WERI-Rb-1 (cell line): Measurements from ENCODE around the gene WNT5A.

Source experiments
- DNase-seq: peaks from one replicate; pipeline ENCODE4 v3.0.0-alpha.2; 2020
- H3K27ac ChIP-seq: fragments of 250-450 bp; sonication (Bioruptor Pico); 2 replicates; pipeline ENCODE4 v1.5.1; 2020; ENCODE audit warnings: mild to moderate bottlenecking, moderate library complexity
- H3K27me3 ChIP-seq: fragments of 250-450 bp; sonication (Bioruptor Pico); 2 replicates; pipeline ENCODE4 v1.5.1; 2021; ENCODE audit warnings: mild to moderate bottlenecking, low read depth, moderate library complexity; ENCODE audit not compliant: insufficient read depth, severe bottlenecking
- H3K36me3 ChIP-seq: fragments of 250-450 bp; sonication (Bioruptor Pico); 2 replicates; pipeline ENCODE4 v1.5.1; 2020; ENCODE audit warnings: mild to moderate bottlenecking, moderate library complexity
- H3K4me3 ChIP-seq: 2 replicates; pipeline ENCODE4 v1.5.1; 2011; ENCODE audit warnings: low read depth, mild to moderate bottlenecking, control low read depth, low read length
- H3K9me3 ChIP-seq: fragments of 250-450 bp; sonication (Bioruptor Pico); 2 replicates; pipeline ENCODE4 v1.5.1; 2021; ENCODE audit warnings: mild to moderate bottlenecking, moderate library complexity; ENCODE audit not compliant: severe bottlenecking
- TF ChIP-seq, protein P1 (sequence below): IDR thresholded peaks from 2 replicates; pipeline ENCODE4 v1.5.1; 2011; ENCODE audit warnings: low read depth, mild to moderate bottlenecking, control low read depth, inconsistent platforms, low read length

Gene WNT5A

DNA sequence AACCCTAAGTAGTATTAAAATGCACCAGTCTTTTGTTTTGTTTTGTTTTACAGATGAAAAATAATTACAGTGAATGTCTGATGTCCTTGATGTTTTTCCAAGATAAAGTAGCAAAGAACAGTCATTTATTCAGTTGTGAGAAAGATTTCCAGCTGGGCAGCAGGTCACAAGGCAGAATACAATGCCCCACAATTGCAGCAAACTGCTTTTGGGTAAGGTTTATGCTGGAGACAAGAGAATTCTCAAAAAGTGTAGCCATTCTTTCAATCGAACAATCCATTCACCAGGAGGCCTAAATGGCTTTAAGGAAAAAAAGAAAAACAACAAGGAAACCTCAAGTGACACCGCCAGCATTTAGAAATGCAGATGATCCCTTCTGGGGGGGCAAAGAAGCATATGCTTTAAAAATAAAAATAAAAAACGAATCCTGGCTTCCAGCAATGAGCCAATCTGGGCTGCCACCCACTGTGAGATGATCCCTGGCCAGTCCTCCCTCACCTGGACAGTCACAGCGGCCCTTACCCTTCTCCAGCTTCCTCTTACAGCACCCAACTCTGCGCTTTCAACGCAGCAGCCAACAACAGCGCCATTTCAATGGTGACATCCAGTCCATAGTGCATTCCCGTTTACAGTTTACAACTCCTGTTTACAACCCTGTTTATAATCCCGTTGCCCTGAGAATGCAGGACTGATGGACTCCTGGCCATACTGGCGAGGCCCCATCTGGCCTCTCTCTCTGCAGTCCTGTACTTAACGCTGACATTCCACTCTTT lies 25.7 kb upstream of the WNT5A start:
- Histone ChIP-seq H3K27ac (no peak overlapping the region), H3K9me3 (no peaks in the 10 kb centered on the region), H3K27me3 (no peaks in the 10 kb centered on the region), H3K4me3 (no peak overlapping the region), H3K36me3 (no peaks in the 10 kb centered on the region)
- DNase-seq, result no peak
- TF ChIP-seq, protein P1, sequence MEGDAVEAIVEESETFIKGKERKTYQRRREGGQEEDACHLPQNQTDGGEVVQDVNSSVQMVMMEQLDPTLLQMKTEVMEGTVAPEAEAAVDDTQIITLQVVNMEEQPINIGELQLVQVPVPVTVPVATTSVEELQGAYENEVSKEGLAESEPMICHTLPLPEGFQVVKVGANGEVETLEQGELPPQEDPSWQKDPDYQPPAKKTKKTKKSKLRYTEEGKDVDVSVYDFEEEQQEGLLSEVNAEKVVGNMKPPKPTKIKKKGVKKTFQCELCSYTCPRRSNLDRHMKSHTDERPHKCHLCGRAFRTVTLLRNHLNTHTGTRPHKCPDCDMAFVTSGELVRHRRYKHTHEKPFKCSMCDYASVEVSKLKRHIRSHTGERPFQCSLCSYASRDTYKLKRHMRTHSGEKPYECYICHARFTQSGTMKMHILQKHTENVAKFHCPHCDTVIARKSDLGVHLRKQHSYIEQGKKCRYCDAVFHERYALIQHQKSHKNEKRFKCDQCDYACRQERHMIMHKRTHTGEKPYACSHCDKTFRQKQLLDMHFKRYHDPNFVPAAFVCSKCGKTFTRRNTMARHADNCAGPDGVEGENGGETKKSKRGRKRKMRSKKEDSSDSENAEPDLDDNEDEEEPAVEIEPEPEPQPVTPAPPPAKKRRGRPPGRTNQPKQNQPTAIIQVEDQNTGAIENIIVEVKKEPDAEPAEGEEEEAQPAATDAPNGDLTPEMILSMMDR, result no peak

DNA sequence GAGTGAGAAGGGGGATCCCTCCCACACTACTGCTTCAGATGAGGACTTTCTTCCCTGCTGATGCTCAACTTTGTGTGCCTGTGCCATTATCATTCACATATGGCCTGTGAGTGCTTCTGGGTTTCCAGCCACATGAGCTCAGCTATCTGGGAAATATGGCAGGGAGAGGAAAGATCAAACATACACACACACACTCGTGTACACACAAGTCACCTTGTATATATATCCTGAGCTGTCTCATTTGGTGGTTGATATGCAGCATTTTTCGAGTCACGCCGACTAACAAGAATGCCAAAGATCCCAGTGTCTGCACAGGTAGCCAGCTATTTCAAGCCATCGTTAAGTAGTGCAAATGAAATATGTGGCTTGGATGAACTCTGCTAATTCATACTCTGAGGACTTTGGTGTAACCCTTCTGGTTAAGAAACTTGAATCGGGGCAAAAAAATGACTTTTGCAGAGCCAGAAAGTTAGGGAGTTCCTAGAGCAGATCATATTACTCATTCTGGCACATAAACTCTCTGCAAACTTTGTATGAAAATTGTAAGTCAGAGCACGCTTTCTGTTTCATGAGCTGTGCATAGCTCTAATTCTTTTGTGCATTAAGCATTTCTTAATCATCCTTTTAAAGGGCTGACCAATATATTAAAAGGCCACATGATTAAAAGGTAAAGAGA lies 24.9 kb upstream of the WNT5A start:
- DNase-seq, result no peak
- no peak overlapping the region for H3K27ac ChIP-seq
- TF ChIP-seq, protein P1, result no peak
- H3K27me3 ChIP-seq, result no peaks in the 10 kb centered on the region
- H3K36me3 ChIP-seq, result no peaks in the 10 kb centered on the region
- H3K4me3 ChIP-seq, result no peak overlapping the region
- no peaks in the 10 kb centered on the region for H3K9me3 ChIP-seq

DNA sequence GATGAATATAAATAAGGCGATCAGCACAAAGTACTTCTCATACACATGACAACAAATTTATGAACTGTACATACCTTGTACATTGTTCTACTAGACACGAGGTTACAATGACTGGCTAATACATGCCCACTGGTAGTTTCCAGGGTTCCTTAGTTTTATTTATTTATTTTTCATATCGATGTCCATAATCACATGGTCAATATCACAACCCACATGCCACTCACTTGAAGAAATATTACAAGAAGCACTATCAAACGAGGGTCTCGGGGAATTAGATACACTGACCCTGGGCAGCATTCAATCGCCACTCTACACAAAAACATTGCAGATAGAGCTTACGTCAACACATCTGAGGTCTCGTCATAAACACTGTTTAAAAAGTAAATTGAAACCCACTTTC lies 21.2 kb upstream of the WNT5A start:
- no peak for DNase-seq
- H3K9me3 ChIP-seq, result no peaks in the 10 kb centered on the region
- TF ChIP-seq, protein P1, result no peak

DNA sequence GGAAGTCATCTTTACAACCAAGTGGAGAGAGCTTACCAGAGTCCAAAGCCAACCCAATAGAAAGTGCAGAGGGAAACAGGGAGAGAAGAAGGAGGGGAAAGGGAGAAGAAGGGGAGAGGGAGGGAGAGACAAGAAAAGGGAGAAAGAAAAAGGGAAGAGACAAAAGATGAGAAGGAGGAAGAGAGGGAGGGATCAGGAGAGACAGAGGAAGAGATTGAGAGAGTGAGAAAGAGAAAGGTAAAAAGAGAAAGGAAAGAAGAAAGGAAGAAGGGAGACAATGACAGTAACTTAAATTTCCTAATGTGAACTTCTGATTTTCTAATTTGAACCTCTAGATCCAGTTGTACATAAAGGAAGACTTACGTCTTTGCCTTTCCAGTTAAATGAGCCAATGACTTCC lies 20.7 kb upstream of the WNT5A start:
- H3K27ac ChIP-seq, result no peak overlapping the region
- no peaks in the 10 kb centered on the region for H3K27me3 ChIP-seq
- no peak overlapping the region for H3K4me3 ChIP-seq
- DNase-seq, result no peak
- H3K9me3 ChIP-seq, result no peaks in the 10 kb centered on the region
- TF ChIP-seq, protein P1, result no peak
- H3K36me3 ChIP-seq, result no peaks in the 10 kb centered on the region

More for the DNA sequence above, 21.2 kb upstream of the WNT5A start:
- H3K27me3 ChIP-seq, result no peaks in the 10 kb centered on the region
- H3K36me3 ChIP-seq, result no peaks in the 10 kb centered on the region
- no peak overlapping the region for H3K27ac ChIP-seq
- H3K4me3 ChIP-seq, result no peak overlapping the region

DNA sequence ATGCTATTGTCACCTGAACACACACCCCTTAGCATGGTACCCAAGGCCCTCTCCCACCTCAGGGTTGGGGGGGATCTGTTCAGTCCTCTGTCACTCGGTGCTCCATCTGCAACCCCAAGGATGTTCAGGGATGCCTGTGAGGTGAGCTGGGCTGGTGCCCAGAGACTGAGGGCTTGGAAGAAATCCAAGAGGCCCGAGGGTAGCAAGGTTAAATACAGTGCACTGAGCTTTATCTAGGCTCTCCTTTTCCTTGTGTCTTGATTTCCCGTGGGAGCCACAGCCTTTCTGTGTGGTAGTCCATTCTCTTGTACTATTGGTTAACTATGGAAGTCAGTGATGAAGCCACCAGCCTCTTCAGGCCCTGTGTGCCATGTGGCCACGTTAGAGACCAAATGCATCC lies 18.7 kb upstream of the WNT5A start:
- no peak for DNase-seq
- Histone ChIP-seq H3K36me3 (no peaks in the 10 kb centered on the region), H3K27ac (no peak overlapping the region), H3K27me3 (no peaks in the 10 kb centered on the region), H3K9me3 (no peaks in the 10 kb centered on the region), H3K4me3 (no peak overlapping the region)
- TF ChIP-seq, protein P1, result no peak
